Activated CD4-positive, alpha-beta memory T cell treated with anti-CD3 and anti-CD28 coated beads for 36 hours (primary cell): ENCODE measurements around the gene TBX10. TPM values are rescaled to one million over a fixed set of nuclear protein-coding genes. Genes with fewer than 3 reads are reported as not detected.
A peak's percentile ranks its signal among the peaks of the same experiment; 100 is the strongest.
"Not testable (repeated sequence)": the region's sequence is repeated elsewhere in the genome, so short reads cannot be mapped to it uniquely, and the experiment has no call there.

Experiments used
- CTCF ChIA-PET: fragments of 350-600 bp; sonication (Branson Sonifier 250); formaldehyde crosslinking; loops from one replicate; lab custom pipeline; 2021; ENCODE audit warnings: antibody characterized with exemption, inconsistent platforms; lab: Charles Lee
- POLR2A ChIA-PET: fragments of 350-600 bp; sonication (Branson Sonifier 250); formaldehyde crosslinking; loops from one replicate; lab custom pipeline; 2021; ENCODE audit warnings: antibody characterized with exemption; lab: Charles Lee
- DNase-seq: peaks from one replicate; pipeline ENCODE4 v3.0.0-alpha.2; 2020
- H3K27ac Mint-ChIP-seq: one replicate; pipeline ENCODE4 v1.8.0; 2021; ENCODE audit warnings: mixed read lengths
- H3K27me3 Mint-ChIP-seq: one replicate; pipeline ENCODE4 v1.8.0; 2021; ENCODE audit warnings: mixed read lengths
- H3K36me3 Mint-ChIP-seq: one replicate; pipeline ENCODE4 v1.8.0; 2021; ENCODE audit warnings: mixed read lengths
- H3K4me1 Mint-ChIP-seq: one replicate; pipeline ENCODE4 v1.8.0; 2021; ENCODE audit warnings: low read depth, mixed read lengths
- H3K4me3 Mint-ChIP-seq: one replicate; pipeline ENCODE4 v1.8.0; 2021; ENCODE audit warnings: mild to moderate bottlenecking, mixed read lengths
- H3K9me3 Mint-ChIP-seq: one replicate; pipeline ENCODE4 v1.8.0; 2021; ENCODE audit warnings: mixed read lengths
- intact Hi-C: fragments of 100-400 bp; cut with micrococcal nuclease; formaldehyde crosslinking; loops from one replicate; pipeline ENCODE4 v1.15.1; 2023
- total RNA-seq, 2 experiments: library from RNA; stranded (reverse); gene quantifications; one replicate each; pipeline ENCODE4 v1.2.3, GENCODE V29; 2021

Gene TBX10
- total RNA-seq, 2 experiments from 2014 or later: not detected

DNA sequence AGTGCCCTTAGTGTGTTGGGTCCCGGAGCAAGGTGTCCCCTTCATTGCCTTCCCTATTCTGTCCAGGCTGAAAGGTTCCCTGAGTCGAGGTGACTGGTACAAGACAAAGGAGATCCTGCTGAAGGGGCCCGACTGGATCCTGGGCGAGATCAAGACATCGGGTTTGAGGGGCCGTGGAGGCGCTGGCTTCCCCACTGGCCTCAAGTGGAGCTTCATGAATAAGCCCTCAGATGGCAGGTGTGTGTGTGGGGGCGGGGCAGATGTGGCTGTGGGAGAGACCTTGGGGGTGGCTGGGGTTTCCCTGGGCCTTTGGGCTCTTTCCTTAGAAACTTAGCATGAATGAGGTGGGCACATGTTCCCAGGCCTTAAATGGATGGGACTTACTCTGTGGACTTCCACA lies 31.1 kb downstream of the TBX10 start:
- H3K36me3 Mint-ChIP-seq: peaks cover 20% of the 10 kb centered on the region
- CTCF ChIA-PET: interaction anchor here (1.4 to 3.1 kb wide), 2 partner anchors 21 to 36 kb away, joined by 4 to 18 read pairs; partner anchors contain the start of gene NUDT8
- H3K4me3 Mint-ChIP-seq: peak overlapping the region; percentile 85
- peaks cover 22% of the 10 kb centered on the region for H3K4me1 Mint-ChIP-seq
- intact Hi-C loops: no loop called here
- H3K27me3 Mint-ChIP-seq: no peaks in the 10 kb centered on the region
- no peak overlapping the region for H3K27ac Mint-ChIP-seq
- H3K9me3 Mint-ChIP-seq: no peaks in the 10 kb centered on the region
- POLR2A ChIA-PET: interaction anchor here (0.6 to 0.9 kb wide), 2 partner anchors 9 to 12 kb away, joined by 3 read pairs; no protein-coding TSS in a partner anchor
- no peak for DNase-seq

DNA sequence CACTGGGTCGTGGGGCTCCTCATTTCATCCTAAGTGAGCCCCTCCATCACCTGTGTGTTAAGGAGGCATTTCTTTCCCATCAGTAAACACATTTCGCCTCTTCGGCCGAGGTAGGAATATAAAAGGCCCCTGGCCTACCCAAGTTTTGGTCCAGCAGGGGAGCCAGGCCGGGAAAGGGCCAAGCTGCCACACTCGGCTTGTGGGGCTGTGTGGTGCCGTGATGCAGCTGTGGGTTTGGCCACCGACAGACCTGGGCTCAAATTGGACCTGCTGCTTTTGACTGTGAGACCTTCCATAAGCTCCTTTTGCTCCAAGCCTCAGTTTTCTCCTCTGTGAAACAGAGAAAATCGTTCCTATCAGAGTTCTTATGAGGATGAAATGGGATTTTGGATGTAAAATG lies 32.1 kb downstream of the TBX10 start:
- Mint-ChIP-seq H3K27ac (peak overlapping the region; percentile 76), H3K4me1 (peaks cover 14% of the 10 kb centered on the region), H3K9me3 (no peaks in the 10 kb centered on the region), H3K4me3 (peak overlapping the region; percentile 85), H3K27me3 (peaks cover 6% of the 10 kb centered on the region), H3K36me3 (peaks cover 20% of the 10 kb centered on the region)
- no peak for DNase-seq
- intact Hi-C loops: loop anchor here (2.0 kb wide), 2 partner anchors 21 to 25 kb away; partner anchors contain the start of genes GSTP1 and NUDT8
- CTCF ChIA-PET: interaction anchor here (1.4 to 3.1 kb wide), 2 partner anchors 22 to 35 kb away, joined by 4 to 18 read pairs; partner anchors contain the start of gene NUDT8
- POLR2A ChIA-PET: no interaction called here

DNA sequence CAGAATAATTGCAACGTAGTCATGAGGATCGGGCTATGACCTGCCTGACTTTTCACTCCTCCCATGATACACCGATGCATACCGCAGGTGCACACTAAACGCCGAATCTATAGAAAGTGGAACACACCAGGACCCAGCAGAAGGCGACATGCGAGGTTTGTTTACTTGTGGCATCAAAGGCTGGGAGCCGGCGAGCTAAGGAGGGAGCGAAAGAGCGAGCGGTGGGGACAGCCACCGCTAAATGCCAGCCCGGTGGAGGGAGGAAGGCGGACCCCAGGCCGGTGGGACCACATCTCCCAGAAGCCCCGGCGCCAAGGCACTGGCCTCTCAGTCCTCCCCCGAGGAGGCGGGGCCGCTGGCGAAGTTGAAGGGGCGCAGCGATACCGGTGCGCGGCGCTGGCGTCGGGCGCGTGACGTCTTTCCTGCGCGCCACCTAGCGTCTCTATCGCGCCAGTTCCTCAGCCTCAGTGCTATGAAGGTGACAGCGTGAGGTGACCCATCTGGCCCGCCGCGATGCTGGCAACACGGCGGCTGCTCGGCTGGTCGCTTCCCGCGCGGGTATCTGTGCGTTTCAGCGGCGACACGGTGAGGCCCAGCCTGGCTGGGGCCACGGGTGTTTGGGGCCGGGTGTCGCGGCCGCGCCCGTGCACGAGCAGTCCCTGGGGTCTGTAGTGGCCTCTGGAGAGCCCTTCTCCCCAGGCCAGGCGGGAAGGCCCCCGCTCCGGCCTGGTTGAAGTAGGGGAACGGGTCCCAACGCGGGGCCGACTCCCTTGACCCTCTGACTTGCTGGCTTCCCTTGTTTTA lies 32.9 kb downstream of the TBX10 start, which contains the start of gene NDUFV1:
TSS of gene NDUFV1 (plus strand) at position 445 of the 804 bp plus-strand sequence. CDS start at position 514, 69 bp downstream.
- H3K9me3 Mint-ChIP-seq: no peaks in the 10 kb centered on the region
- H3K36me3 Mint-ChIP-seq: peaks cover 17% of the 10 kb centered on the region
- DNase-seq: peak; percentile 98
- CTCF ChIA-PET: interaction anchor here (1.8 to 3.1 kb wide), 2 partner anchors 23 kb away, joined by 4 to 18 read pairs; partner anchors contain the start of gene NUDT8
- POLR2A ChIA-PET: no interaction called here
- intact Hi-C loops: loop anchor here (2.0 kb wide), 2 partner anchors 22 to 24 kb away; partner anchors contain the start of genes GSTP1 and NUDT8
- peaks cover 13% of the 10 kb centered on the region for H3K4me1 Mint-ChIP-seq
- peak within 1 kb of the TSS; percentile 76 for H3K27ac Mint-ChIP-seq
- peaks cover 6% of the 10 kb centered on the region for H3K27me3 Mint-ChIP-seq
- H3K4me3 Mint-ChIP-seq: peak within 1 kb of the TSS; percentile 85

DNA sequence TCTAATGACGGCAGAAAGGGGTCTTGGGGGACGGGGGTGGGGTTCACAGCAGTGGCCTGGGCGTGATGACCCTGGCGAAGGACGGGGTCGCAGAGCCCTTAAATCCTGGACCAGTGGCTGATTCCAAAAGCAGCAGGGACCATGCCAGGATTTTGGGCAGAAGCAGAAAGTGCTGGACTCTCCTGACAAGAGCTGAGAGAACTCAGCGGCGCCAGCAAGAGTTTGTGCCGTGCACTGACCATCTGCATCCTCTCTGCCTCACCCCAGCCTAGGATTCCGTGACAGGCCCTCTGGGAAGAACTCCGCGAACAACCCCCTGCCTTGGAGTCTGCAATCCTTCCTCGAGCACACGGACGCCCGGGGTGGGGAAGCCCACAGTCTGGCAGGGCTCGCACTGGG lies 33.5 kb downstream of the TBX10 start:
- CTCF ChIA-PET: interaction anchor here (1.0 to 1.8 kb wide), 2 partner anchors 11 to 24 kb away, joined by 3 to 4 read pairs; partner anchors contain the start of gene NUDT8
- POLR2A ChIA-PET: no interaction called here
- DNase-seq: no peak
- Mint-ChIP-seq H3K27ac (peak overlapping the region; percentile 75), H3K27me3 (peaks cover 7% of the 10 kb centered on the region), H3K36me3 (peaks cover 17% of the 10 kb centered on the region), H3K4me1 (peaks cover 13% of the 10 kb centered on the region), H3K4me3 (peak overlapping the region; percentile 85), H3K9me3 (no peaks in the 10 kb centered on the region)
- intact Hi-C loops: loop anchor here (2.0 kb wide), 2 partner anchors 23 kb away; partner anchors contain the start of genes GSTP1 and NUDT8

DNA sequence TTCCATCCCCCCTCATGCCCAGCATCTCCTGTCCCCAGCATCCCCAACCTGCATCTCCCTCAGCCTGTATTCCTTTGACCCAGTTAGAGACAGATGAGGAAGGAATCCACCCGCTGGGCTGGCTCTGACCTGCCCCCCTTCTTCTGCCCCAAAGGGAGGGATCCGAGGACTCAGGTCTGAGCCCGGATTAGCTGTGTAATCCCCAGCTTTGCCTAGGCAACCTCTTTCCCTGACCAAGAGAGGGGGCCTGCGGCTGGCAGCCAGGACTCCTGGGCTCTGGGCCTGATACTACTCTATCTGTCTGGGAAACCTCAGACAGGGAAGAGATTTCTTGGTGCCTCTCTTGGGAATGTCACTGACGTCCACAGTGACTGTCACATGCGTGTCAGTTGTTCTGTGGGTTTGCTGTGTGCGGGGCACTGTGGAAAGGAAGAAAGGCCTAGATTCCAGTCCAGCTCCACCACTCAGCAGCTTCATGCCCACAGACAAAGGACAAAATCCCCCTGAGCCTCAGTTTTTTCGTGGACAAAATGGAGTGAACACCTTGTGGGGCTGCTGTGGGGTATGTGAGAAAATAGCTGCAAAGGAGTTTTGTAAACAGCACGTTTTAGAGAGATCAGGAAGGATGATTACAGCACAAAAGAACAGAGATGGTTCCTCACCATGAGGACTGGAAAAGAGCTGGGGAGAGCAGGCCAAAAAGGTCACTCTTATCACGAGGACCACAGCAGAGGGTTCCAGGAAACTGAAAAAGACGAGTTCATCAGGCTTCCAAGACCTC lies 34.1 kb downstream of the TBX10 start:
- intact Hi-C loops: loop anchor here (2.0 kb wide), 2 partner anchors 23 kb away; partner anchors contain the start of genes GSTP1 and NUDT8
- no peak for DNase-seq
- peaks cover 14% of the 10 kb centered on the region for H3K27me3 Mint-ChIP-seq
- peaks cover 12% of the 10 kb centered on the region for H3K36me3 Mint-ChIP-seq
- H3K4me3 Mint-ChIP-seq: peak overlapping the region; percentile 62
- CTCF ChIA-PET: interaction anchor here (0.6 to 1.8 kb wide), 4 partner anchors 9 to 109 kb away, joined by 3 to 4 read pairs (median 4); partner anchors contain the start of gene NUDT8
- peaks cover 16% of the 10 kb centered on the region for H3K4me1 Mint-ChIP-seq
- POLR2A ChIA-PET: no interaction called here
- no peaks in the 10 kb centered on the region for H3K9me3 Mint-ChIP-seq
- H3K27ac Mint-ChIP-seq: no peak overlapping the region

DNA sequence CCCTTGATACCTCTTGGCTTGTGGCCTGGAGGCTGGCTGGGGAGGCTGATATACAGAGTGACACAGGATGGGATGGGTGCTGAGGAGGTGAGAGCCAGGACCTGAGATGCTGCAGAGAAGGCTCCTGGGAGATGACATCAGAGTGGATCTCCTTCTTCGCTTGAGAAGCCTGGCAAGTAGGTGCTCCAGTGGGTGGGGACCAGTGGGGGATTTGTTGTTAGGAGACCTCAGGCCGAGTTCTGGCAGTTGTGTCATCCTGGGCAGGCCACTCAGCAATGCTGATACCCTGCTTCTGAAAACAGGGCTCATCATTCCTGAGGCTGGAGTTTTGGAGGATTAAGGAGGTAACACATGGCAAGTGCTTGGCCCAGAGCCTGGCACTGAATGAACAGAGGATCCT lies 34.7 kb downstream of the TBX10 start:
- no peak for DNase-seq
- Mint-ChIP-seq H3K4me3 (no peak overlapping the region), H3K27ac (no peak overlapping the region), H3K4me1 (peaks cover 16% of the 10 kb centered on the region), H3K9me3 (no peaks in the 10 kb centered on the region), H3K36me3 (peaks cover 9% of the 10 kb centered on the region), H3K27me3 (peaks cover 20% of the 10 kb centered on the region)
- intact Hi-C loops: no loop called here
- ChIA-PET POLR2A (no interaction called here), CTCF (interaction anchor here (0.6 to 1.8 kb wide), 3 partner anchors 9 to 110 kb away, joined by 3 to 4 read pairs (median 4); partner anchors contain the start of gene NUDT8)

DNA sequence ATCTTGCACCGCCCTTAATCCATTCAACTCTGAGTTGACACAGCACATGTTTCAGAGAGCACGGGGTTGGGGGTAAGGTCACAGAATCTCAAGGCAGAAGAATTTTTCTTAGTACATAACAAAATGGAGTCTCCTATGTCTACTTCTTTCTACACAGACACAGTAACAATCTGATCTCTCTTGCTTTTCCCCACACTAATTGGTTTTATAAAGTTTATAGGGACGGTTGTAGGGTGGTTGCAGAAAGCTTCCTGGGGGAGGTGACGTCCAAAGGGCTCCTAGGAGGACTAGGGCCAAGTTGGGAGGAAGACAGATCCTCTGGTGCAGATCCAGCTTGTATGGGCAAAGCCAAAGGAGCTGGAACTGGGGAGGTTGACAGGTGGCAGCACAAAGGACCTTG lies 35.4 kb downstream of the TBX10 start:
- H3K4me3 Mint-ChIP-seq, intact Hi-C loops, DNase-seq, POLR2A ChIA-PET, H3K36me3 Mint-ChIP-seq, H3K27ac Mint-ChIP-seq, CTCF ChIA-PET, H3K9me3 Mint-ChIP-seq: not testable (repeated sequence)
- peaks cover 20% of the 10 kb centered on the region for H3K27me3 Mint-ChIP-seq
- peaks cover 13% of the 10 kb centered on the region for H3K4me1 Mint-ChIP-seq

DNA sequence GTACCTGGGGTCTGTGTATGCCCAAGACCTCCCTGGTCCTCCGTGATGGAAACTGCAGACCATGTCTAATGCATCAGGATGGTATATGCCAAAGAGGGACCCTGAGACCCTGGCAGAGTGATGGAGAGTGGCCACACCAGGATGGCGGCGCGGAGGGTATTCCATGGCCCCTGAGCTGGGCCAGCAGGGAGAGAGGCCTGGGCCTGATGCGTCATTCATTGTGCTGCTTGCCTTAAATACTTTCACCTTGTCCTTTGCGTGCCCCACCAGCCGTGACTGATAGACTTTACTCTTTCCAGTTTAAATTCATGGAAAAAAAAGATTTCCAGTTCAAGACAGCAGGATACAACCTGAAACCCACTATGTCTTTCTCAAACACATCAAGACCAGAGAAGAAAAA lies 38.5 kb downstream of the TBX10 start:
- Mint-ChIP-seq H3K27ac (no peak overlapping the region), H3K27me3 (peaks cover 20% of the 10 kb centered on the region), H3K4me1 (peaks cover 6% of the 10 kb centered on the region), H3K36me3 (no peaks in the 10 kb centered on the region), H3K9me3 (no peaks in the 10 kb centered on the region), H3K4me3 (no peak overlapping the region)
- intact Hi-C loops: no loop called here
- POLR2A ChIA-PET: no interaction called here
- CTCF ChIA-PET: no interaction called here
- DNase-seq: no peak

DNA sequence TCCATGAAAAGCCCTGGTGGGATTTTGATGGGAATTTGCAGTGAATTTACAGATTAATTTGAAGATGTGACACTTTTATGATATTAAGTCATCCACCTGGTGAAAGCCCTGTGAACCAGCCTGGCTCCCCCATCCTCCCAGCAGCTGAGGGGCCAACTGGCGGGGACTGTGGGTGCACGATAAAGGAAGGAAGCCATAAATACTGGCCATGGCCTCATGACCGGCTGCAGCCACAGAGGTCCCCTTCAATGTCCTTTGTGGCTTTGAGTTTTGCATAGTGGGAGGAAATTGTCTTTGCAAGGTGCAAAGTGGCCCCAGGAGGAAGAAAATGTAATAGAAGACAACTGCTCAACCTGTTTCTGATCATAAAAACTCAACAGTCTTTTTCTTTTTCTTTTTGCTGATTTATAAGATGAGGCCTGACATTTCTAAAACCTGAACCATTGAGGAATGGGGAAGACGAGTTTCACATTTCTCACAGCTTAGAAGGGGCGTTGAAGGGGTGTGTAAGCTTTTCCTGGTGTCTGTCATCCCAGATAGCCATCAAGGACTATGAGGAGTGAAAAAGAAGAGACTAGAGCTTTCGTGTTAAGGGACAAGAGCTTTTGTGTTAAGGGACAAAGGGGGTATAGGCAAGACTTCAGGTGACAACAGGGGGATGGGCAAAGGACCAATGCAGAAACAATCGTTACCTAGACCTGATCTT lies 39.1 kb downstream of the TBX10 start:
- H3K9me3 Mint-ChIP-seq: no peaks in the 10 kb centered on the region
- H3K36me3 Mint-ChIP-seq: no peaks in the 10 kb centered on the region
- ChIA-PET CTCF (interaction anchor here (1.2 kb wide), 1 partner anchor 28 kb away, joined by 4 read pairs; no protein-coding TSS in a partner anchor), POLR2A (no interaction called here)
- H3K4me3 Mint-ChIP-seq: no peak overlapping the region
- intact Hi-C loops: no loop called here
- peaks cover 3% of the 10 kb centered on the region for H3K4me1 Mint-ChIP-seq
- no peak overlapping the region for H3K27ac Mint-ChIP-seq
- peaks cover 20% of the 10 kb centered on the region for H3K27me3 Mint-ChIP-seq
- DNase-seq: no peak

DNA sequence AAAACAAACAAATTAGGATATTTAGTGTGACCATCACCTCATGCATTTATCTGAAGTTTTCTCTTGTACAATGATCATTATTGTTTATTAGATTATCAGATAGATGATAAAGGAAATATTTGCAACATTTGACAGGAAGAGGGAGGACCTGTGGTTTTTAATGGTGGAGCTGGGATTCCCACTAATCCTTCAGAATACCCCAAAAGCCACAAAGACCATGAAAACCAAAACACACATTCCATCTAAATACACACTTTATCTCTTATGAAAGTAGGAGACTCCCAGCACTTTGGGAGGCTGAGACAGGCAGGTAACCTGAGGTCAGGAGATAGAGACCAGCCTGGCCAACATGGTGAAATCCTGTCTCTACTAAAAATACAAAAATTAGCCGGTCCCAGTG lies 40.4 kb downstream of the TBX10 start:
- intact Hi-C loops: no loop called here
- peaks cover 3% of the 10 kb centered on the region for H3K4me1 Mint-ChIP-seq
- CTCF ChIA-PET: no interaction called here
- POLR2A ChIA-PET: interaction anchor here (0.6 kb wide), 1 partner anchor 9 kb away, joined by 3 read pairs; no protein-coding TSS in a partner anchor
- peaks cover 20% of the 10 kb centered on the region for H3K27me3 Mint-ChIP-seq
- no peaks in the 10 kb centered on the region for H3K9me3 Mint-ChIP-seq
- no peak for DNase-seq
- H3K4me3 Mint-ChIP-seq: no peak overlapping the region
- no peaks in the 10 kb centered on the region for H3K36me3 Mint-ChIP-seq
- H3K27ac Mint-ChIP-seq: no peak overlapping the region

DNA sequence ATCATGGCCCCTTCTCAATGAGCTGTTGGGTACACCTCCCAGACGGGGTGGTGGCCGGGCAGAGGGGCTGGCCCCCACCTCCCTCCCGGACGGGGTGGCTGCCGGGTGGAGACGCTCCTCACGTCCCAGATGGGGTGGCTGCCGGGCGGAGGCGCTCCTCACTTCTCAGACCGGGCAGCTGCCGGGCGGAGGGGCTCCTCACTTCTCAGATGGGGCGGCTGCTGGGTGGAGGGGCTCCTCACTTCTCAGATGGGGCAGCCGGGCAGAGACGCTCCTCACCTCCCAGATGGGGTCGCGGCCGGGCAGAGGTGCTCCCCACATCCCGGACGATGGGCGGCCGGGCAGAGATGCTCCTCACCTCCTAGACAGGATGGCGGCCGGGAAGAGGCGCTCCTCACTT lies 41.6 kb downstream of the TBX10 start:
- intact Hi-C loops, POLR2A ChIA-PET, CTCF ChIA-PET: not testable (repeated sequence)

More for the DNA sequence above, 41.6 kb downstream of the TBX10 start:
- not testable (repeated sequence) for H3K4me3 Mint-ChIP-seq, H3K36me3 Mint-ChIP-seq, H3K4me1 Mint-ChIP-seq, DNase-seq, H3K9me3 Mint-ChIP-seq, H3K27ac Mint-ChIP-seq
- H3K27me3 Mint-ChIP-seq: peaks cover 18% of the 10 kb centered on the region
